Naive thymus-derived CD4-positive, alpha-beta T cell (primary cell): ENCODE data around the gene TSPO2. TPM values are rescaled to one million over a fixed set of nuclear protein-coding genes. Genes with fewer than 3 reads are reported as not detected.
A peak's percentile ranks its signal among the peaks of the same experiment; 100 is the strongest.

Source experiments
- ATAC-seq: fragments of 150-1000 bp; cut with Tn5 transposase; 2 replicates; pipeline ENCODE4 v1.10.0; 2021; ENCODE audit warnings: mild to moderate bottlenecking, moderate library complexity
- CTCF ChIA-PET: fragments of 350-600 bp; sonication (Branson Sonifier 250); formaldehyde crosslinking; loops from one replicate; lab custom pipeline; 2021; ENCODE audit warnings: antibody characterized with exemption; lab: Charles Lee
- POLR2A ChIA-PET: fragments of 350-600 bp; sonication (Branson Sonifier 250); formaldehyde crosslinking; loops from one replicate; lab custom pipeline; 2021; ENCODE audit warnings: antibody characterized with exemption, inconsistent platforms; lab: Charles Lee
- DNase-seq, 9 donors: peaks; one replicate each; pipeline versions ENCODE4 v3.0.0 to v3.0.0-alpha.2; 2020 to 2022; ENCODE audit warnings: mixed read lengths in 1 of 9
- H3K27ac ChIP-seq: one replicate; pipeline ENCODE4 v1.7.0; 2013; ENCODE audit warnings: mild to moderate bottlenecking, low read depth, low read length, moderate library complexity
- H3K27me3 ChIP-seq, 2 donors: one replicate each; pipeline ENCODE4 v1.7.0; 2013; ENCODE audit warnings: low read length in 2 of 2, mild to moderate bottlenecking in 2 of 2, moderate library complexity in 2 of 2; ENCODE audit not compliant: control insufficient read depth in 2 of 2, insufficient read depth in 2 of 2
- H3K36me3 ChIP-seq, 3 experiments: 1 replicate in 2 of 3; 2 replicates in 1 of 3; pipeline ENCODE4 v1.7.0; 2013; ENCODE audit warnings: low read length in 3 of 3, mild to moderate bottlenecking in 3 of 3, moderate library complexity in 1 of 3; ENCODE audit not compliant: insufficient read depth in 3 of 3, control insufficient read depth in 2 of 3
- H3K4me1 ChIP-seq, 2 donors: one replicate each; pipeline ENCODE4 v1.7.0; 2013; ENCODE audit warnings: low read length in 2 of 2, mild to moderate bottlenecking in 2 of 2, moderate library complexity in 1 of 2; ENCODE audit not compliant: control insufficient read depth in 2 of 2, insufficient read depth in 2 of 2
- H3K4me3 ChIP-seq: 2 replicates; pipeline ENCODE4 v1.7.0; 2013; ENCODE audit warnings: mild to moderate bottlenecking, low read length
- H3K9me3 ChIP-seq, 3 experiments: 1 replicate in 2 of 3; 2 replicates in 1 of 3; pipeline ENCODE4 v1.7.0; 2013; ENCODE audit warnings: low read length in 3 of 3; ENCODE audit not compliant: control insufficient read depth in 2 of 3
- H3K27ac Mint-ChIP-seq, 9 donors: one replicate each; pipeline ENCODE4 v1.8.0; 2020 to 2022; ENCODE audit warnings: mixed read lengths in 9 of 9, mild to moderate bottlenecking in 8 of 9, moderate library complexity in 5 of 9, inconsistent platforms in 2 of 9
- H3K27me3 Mint-ChIP-seq, 5 donors: one replicate each; pipeline ENCODE4 v1.8.0; 2021 to 2022; ENCODE audit warnings: mixed read lengths in 5 of 5, mild to moderate bottlenecking in 1 of 5
- H3K36me3 Mint-ChIP-seq, 5 donors: one replicate each; pipeline ENCODE4 v1.8.0; 2020 to 2022; ENCODE audit warnings: mixed read lengths in 5 of 5, mild to moderate bottlenecking in 3 of 5, inconsistent platforms in 1 of 5
- H3K4me1 Mint-ChIP-seq, 7 donors: one replicate each; pipeline ENCODE4 v1.8.0; 2020 to 2022; ENCODE audit warnings: mixed read lengths in 7 of 7, mild to moderate bottlenecking in 3 of 7, inconsistent platforms in 1 of 7
- H3K4me3 Mint-ChIP-seq, 10 donors: one replicate each; pipeline ENCODE4 v1.8.0; 2020 to 2022; ENCODE audit warnings: mild to moderate bottlenecking in 10 of 10, mixed read lengths in 10 of 10, moderate library complexity in 6 of 10, inconsistent platforms in 2 of 10
- H3K9me3 Mint-ChIP-seq, 11 donors: one replicate each; pipeline ENCODE4 v1.8.0; 2020 to 2022; ENCODE audit warnings: mixed read lengths in 11 of 11, mild to moderate bottlenecking in 4 of 11, inconsistent platforms in 1 of 11, moderate library complexity in 1 of 11
- intact Hi-C, 2 donors: fragments of 100-400 bp; cut with micrococcal nuclease; formaldehyde crosslinking; loops; one replicate each; pipeline ENCODE4 v1.15.1; 2023
- polyA plus RNA-seq, 2 donors: library from polyadenylated mRNA; unstranded; fragments of 300-500 nt; fragmentation: Illumina TruSeq; gene quantifications; one replicate each; pipeline ENCODE4 v1.2.3, GENCODE V29; 2021
- total RNA-seq, 6 experiments: library from RNA in 5 of 6; stranded (reverse) in 5 of 6; gene quantifications; 1 replicate in 5 of 6; 2 replicates in 1 of 6; pipeline ENCODE4 v1.2.3 and lab custom pipeline; 2021 to 2026

The TSPO2 gene
- total and polyA plus RNA-seq, 7 experiments from 2014 or later = not detected

DNA sequence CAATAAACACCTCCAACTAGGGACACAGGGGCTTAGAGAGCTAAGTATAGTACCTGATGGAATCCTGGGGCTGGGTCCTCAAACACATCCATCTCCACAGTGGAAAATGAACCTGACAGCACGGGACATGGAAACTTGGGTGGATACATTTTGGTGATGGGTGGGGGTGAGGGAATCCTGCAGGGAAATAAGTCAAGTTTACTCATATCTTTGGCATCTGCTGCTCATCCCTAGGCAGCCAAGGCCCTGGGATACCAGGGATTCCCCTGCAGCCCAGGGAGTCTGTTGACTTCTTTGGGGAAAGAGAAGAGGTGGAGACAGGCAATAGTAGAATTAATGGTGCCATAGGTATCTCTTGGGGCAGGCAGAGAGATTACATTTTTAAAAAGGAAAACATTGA, 17.3 kb downstream of the TSPO2 start:
- no peak overlapping the region for H3K27ac ChIP-seq
- intact Hi-C loops = no loop called here
- H3K36me3 ChIP-seq = peaks cover 0 to 44% (median 5%) of the 10 kb centered on the region in 3 experiments
- H3K4me1 ChIP-seq = no peaks in the 10 kb centered on the region
- no peaks in the 10 kb centered on the region for H3K9me3 ChIP-seq
- CTCF ChIA-PET = interaction anchor here (1.0 kb wide), 1 partner anchor 9 kb away, joined by 4 read pairs; no protein-coding TSS in a partner anchor
- DNase-seq (no peak), ATAC-seq (no peak)
- H3K27me3 Mint-ChIP-seq = no peaks in the 10 kb centered on the region
- peak overlapping the region in 2 of 9 donors; percentile 29 to 68 for H3K27ac Mint-ChIP-seq
- H3K27me3 ChIP-seq = no peaks in the 10 kb centered on the region
- H3K36me3 Mint-ChIP-seq = peaks cover 7 to 66% (median 22%) of the 10 kb centered on the region in 5 donors
- H3K4me1 Mint-ChIP-seq = peaks cover 0 to 9% (median 2%) of the 10 kb centered on the region in 7 donors
- no peak overlapping the region for H3K4me3 ChIP-seq
- H3K9me3 Mint-ChIP-seq = no peaks in the 10 kb centered on the region
- POLR2A ChIA-PET = interaction anchor here (1.0 to 1.1 kb wide), 2 partner anchors 9 to 12 kb away, joined by 3 read pairs; no protein-coding TSS in a partner anchor
- H3K4me3 Mint-ChIP-seq = no peak overlapping the region

- ChIA-PET CTCF (no interaction called here), POLR2A (interaction anchor here (0.7 kb wide), 1 partner anchor 10 kb away, joined by 3 read pairs; no protein-coding TSS in a partner anchor)
- ATAC-seq (no peak), DNase-seq (no peak)
- Histone ChIP-seq H3K36me3 (peaks cover 5 to 58% (median 6%) of the 10 kb centered on the region in 3 experiments), H3K9me3 (no peaks in the 10 kb centered on the region), H3K4me3 (no peak overlapping the region), H3K4me1 (no peaks in the 10 kb centered on the region), H3K27me3 (no peaks in the 10 kb centered on the region), H3K27ac (no peak overlapping the region)
- no peak overlapping the region for H3K27ac Mint-ChIP-seq
- H3K9me3 Mint-ChIP-seq = no peaks in the 10 kb centered on the region
- H3K4me1 Mint-ChIP-seq = peaks cover 0 to 9% (median 4%) of the 10 kb centered on the region in 7 donors
- no peak overlapping the region for H3K4me3 Mint-ChIP-seq
- intact Hi-C loops = no loop called here
- peaks cover 7 to 64% (median 22%) of the 10 kb centered on the region in 5 donors for H3K36me3 Mint-ChIP-seq
- H3K27me3 Mint-ChIP-seq = no peaks in the 10 kb centered on the region
Measured at GRCh38 chr6:41061196-41061726, 19.0 kb downstream of the TSPO2 start.

- Histone ChIP-seq H3K27ac (no peak overlapping the region), H3K36me3 (peaks cover 5 to 57% (median 9%) of the 10 kb centered on the region in 3 experiments), H3K4me1 (no peaks in the 10 kb centered on the region), H3K27me3 (no peaks in the 10 kb centered on the region), H3K4me3 (no peak overlapping the region), H3K9me3 (no peaks in the 10 kb centered on the region)
- POLR2A ChIA-PET = interaction anchor here (0.6 kb wide), 1 partner anchor 14 kb away, joined by 3 read pairs; no protein-coding TSS in a partner anchor
- Mint-ChIP-seq H3K36me3 (peaks cover 11 to 62% (median 26%) of the 10 kb centered on the region in 5 donors), H3K27me3 (no peaks in the 10 kb centered on the region), H3K4me1 (peaks cover 6 to 15% (median 10%) of the 10 kb centered on the region in 7 donors), H3K9me3 (no peaks in the 10 kb centered on the region), H3K4me3 (no peak overlapping the region), H3K27ac (no peak overlapping the region)
- no peak for DNase-seq
- CTCF ChIA-PET = interaction anchor here (0.7 kb wide), 1 partner anchor 8 kb away, joined by 3 read pairs; no protein-coding TSS in a partner anchor
- no peak for ATAC-seq
- intact Hi-C loops = no loop called here
Measured at GRCh38 chr6:41062056-41062455, 19.8 kb downstream of the TSPO2 start.

- H3K27me3 Mint-ChIP-seq = no peaks in the 10 kb centered on the region
- H3K4me1 ChIP-seq = no peaks in the 10 kb centered on the region
- no peak for DNase-seq
- H3K9me3 ChIP-seq = no peaks in the 10 kb centered on the region
- H3K36me3 Mint-ChIP-seq = peaks cover 22 to 61% (median 32%) of the 10 kb centered on the region in 5 donors
- no peak overlapping the region for H3K4me3 Mint-ChIP-seq
- H3K4me1 Mint-ChIP-seq = peaks cover 7 to 22% (median 18%) of the 10 kb centered on the region in 7 donors
- POLR2A ChIA-PET = interaction anchor here (1.0 to 1.1 kb wide), 3 partner anchors 9 to 289 kb away, joined by 3 to 4 read pairs (median 3); partner anchors contain the start of genes NFYA and OARD1
- peaks cover 5 to 72% (median 9%) of the 10 kb centered on the region in 3 experiments for H3K36me3 ChIP-seq
- no peak overlapping the region for H3K27ac Mint-ChIP-seq
- ATAC-seq = no peak
- no peaks in the 10 kb centered on the region for H3K9me3 Mint-ChIP-seq
- no peaks in the 10 kb centered on the region for H3K27me3 ChIP-seq
- H3K27ac ChIP-seq = no peak overlapping the region
- CTCF ChIA-PET = interaction anchor here (0.8 to 2.1 kb wide), 3 partner anchors 10 to 108 kb away, joined by 3 to 5 read pairs (median 3); no protein-coding TSS in a partner anchor
- no peak overlapping the region for H3K4me3 ChIP-seq
- intact Hi-C loops = no loop called here
Measured at GRCh38 chr6:41063884-41064285, 21.6 kb downstream of the TSPO2 start.

DNA sequence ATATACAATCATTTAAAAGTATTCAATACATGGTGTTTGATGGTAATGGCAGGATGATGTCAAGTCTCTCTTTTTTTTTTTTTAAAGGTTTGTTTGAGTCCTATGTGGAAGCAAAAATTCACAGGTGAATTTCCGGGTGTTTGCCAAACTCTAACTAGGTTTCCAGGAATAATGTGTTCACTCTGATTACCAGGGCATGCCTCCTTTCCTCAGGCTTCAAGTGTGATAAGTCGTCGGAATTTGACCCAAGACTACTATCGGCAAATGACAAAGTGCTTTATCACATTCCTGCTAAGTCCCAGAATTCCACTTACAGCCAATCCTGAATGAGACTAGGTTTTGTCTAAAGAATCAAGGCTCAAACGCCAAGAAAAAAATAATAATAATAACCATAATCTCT, 22.6 kb downstream of the TSPO2 start:
- CTCF ChIA-PET = interaction anchor here (1.1 kb wide), 1 partner anchor 58 kb away, joined by 4 read pairs; no protein-coding TSS in a partner anchor
- H3K36me3 ChIP-seq = peaks cover 5 to 81% (median 9%) of the 10 kb centered on the region in 3 experiments
- H3K4me3 ChIP-seq = no peak overlapping the region
- Mint-ChIP-seq H3K27me3 (no peaks in the 10 kb centered on the region), H3K27ac (no peak overlapping the region), H3K9me3 (no peaks in the 10 kb centered on the region), H3K4me3 (no peak overlapping the region), H3K36me3 (peaks cover 26 to 60% (median 30%) of the 10 kb centered on the region in 5 donors), H3K4me1 (peaks cover 12 to 28% (median 23%) of the 10 kb centered on the region in 7 donors)
- ATAC-seq = no peak
- H3K4me1 ChIP-seq = no peaks in the 10 kb centered on the region
- H3K9me3 ChIP-seq = no peaks in the 10 kb centered on the region
- no peaks in the 10 kb centered on the region for H3K27me3 ChIP-seq
- H3K27ac ChIP-seq = no peak overlapping the region
- intact Hi-C loops = loop anchor here in 1 of 2 donors (5.0 kb wide), 1 partner anchor 1718 kb away; no protein-coding TSS in a partner anchor
- DNase-seq = no peak
- POLR2A ChIA-PET = interaction anchor here (1.0 kb wide), 1 partner anchor 37 kb away, joined by 3 read pairs; no protein-coding TSS in a partner anchor

DNA sequence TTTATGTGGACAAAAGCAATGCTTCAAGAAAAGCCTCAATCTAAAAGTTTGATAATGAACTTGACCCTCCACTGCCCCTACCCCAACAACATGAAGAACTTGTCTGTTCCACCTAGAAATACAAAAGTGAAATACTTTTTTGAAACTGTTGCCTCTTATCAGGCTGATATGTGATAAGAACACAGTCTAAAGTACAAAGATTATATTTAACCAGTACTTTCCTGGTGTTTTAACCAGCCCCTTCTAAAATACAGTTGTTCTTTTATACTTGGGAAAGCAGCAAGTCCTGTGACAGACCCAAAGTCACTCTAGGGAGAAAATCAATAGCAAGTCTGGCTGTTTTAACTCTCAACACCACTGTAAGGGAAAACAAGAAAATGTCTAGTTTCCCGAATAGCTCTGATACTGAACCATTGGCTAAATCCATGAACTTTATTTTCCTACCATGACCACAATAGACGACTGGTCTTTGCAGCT, 23.3 kb downstream of the TSPO2 start:
- DNase-seq (no peak), ATAC-seq (no peak)
- Mint-ChIP-seq H3K27me3 (no peaks in the 10 kb centered on the region), H3K27ac (no peak overlapping the region), H3K9me3 (no peaks in the 10 kb centered on the region), H3K4me1 (peaks cover 15 to 34% (median 26%) of the 10 kb centered on the region in 7 donors), H3K36me3 (peaks cover 25 to 57% (median 27%) of the 10 kb centered on the region in 5 donors), H3K4me3 (no peak overlapping the region)
- CTCF ChIA-PET = interaction anchor here (0.7 to 1.2 kb wide), 7 partner anchors 9 to 63 kb away, joined by 3 to 8 read pairs (median 3); partner anchors contain the start of genes APOBEC2 and TSPO2
- H3K4me1 ChIP-seq = peaks cover 0 to 1% of the 10 kb centered on the region in 2 donors
- no peaks in the 10 kb centered on the region for H3K9me3 ChIP-seq
- intact Hi-C loops = loop anchor here in 1 of 2 donors (5.0 kb wide), 1 partner anchor 1718 kb away; no protein-coding TSS in a partner anchor
- H3K27ac ChIP-seq = no peak overlapping the region
- H3K36me3 ChIP-seq = peaks cover 5 to 80% (median 9%) of the 10 kb centered on the region in 3 experiments
- no peaks in the 10 kb centered on the region for H3K27me3 ChIP-seq
- POLR2A ChIA-PET = interaction anchor here (0.6 kb wide), 1 partner anchor 134 kb away, joined by 3 read pairs; no protein-coding TSS in a partner anchor
- no peak overlapping the region for H3K4me3 ChIP-seq
